B cell (primary cell): Measurements from ENCODE around the gene KCTD4. TPM values are rescaled to one million over a fixed set of nuclear protein-coding genes. Genes with fewer than 3 reads are reported as not detected.

ENCODE experiments used
- ATAC-seq: fragments of 200-7000 bp; cut with Tn5 transposase; one replicate; pipeline ENCODE4 v1.10.0; 2021; ENCODE audit warnings: low read depth, mild to moderate bottlenecking, moderate number of reproducible peaks, moderate library complexity
- CTCF ChIA-PET: fragments of 350-600 bp; sonication (Branson Sonifier 250); formaldehyde crosslinking; loops from one replicate; lab custom pipeline; 2021; ENCODE audit warnings: antibody characterized with exemption, inconsistent platforms; lab: Charles Lee
- POLR2A ChIA-PET: fragments of 350-600 bp; sonication (Branson Sonifier 250); formaldehyde crosslinking; loops from one replicate; lab custom pipeline; 2021; ENCODE audit warnings: antibody characterized with exemption; lab: Charles Lee
- DNase-seq: peaks from one replicate; pipeline ENCODE4 v3.0.0; 2013
- H2AFZ ChIP-seq: 2 replicates; pipeline ENCODE4 v1.6.1; 2012; ENCODE audit warnings: mild to moderate bottlenecking, low read depth, low read length; ENCODE audit not compliant: insufficient read depth, poor library complexity, severe bottlenecking
- H3K27ac ChIP-seq, 2 donors: 1 replicate in 1 of 2; 2 replicates in 1 of 2; pipeline ENCODE4 v1.5.1; 2012 to 2013; ENCODE audit warnings: low read length in 2 of 2, mild to moderate bottlenecking in 2 of 2, moderate library complexity in 1 of 2
- H3K27me3 ChIP-seq, 4 experiments: fragments of 200-600 bp in 1 of 4; sonication (generic) in 1 of 4; replicated peaks in 1 of 4; 1 replicate in 2 of 4; 2 replicates in 2 of 4; pipeline versions ENCODE4 v1.6.1 to v1.7.0; 2013 to 2016; ENCODE audit warnings: low read length in 3 of 4, mild to moderate bottlenecking in 2 of 4, mixed read lengths in 1 of 4, moderate library complexity in 1 of 4; ENCODE audit not compliant: insufficient read depth in 4 of 4, control insufficient read depth in 3 of 4; ENCODE audit errors: control extremely low read depth in 1 of 4
- H3K36me3 ChIP-seq, 2 experiments: replicated peaks in 1 of 2; 1 replicate in 1 of 2; 2 replicates in 1 of 2; pipeline versions ENCODE4 v1.6.1 to v1.7.1; 2013; ENCODE audit warnings: low read length in 1 of 2; ENCODE audit not compliant: insufficient read depth in 2 of 2, control insufficient read depth in 1 of 2; ENCODE audit errors: control extremely low read depth in 1 of 2, extremely low read depth in 1 of 2
- H3K4me1 ChIP-seq, 2 donors: fragments of 200-600 bp in 1 of 2; sonication (generic) in 1 of 2; 1 replicate in 1 of 2; 2 replicates in 1 of 2; pipeline versions ENCODE4 v1.5.1 to v1.6.1; 2013 to 2017; ENCODE audit warnings: low read length in 2 of 2; ENCODE audit not compliant: control insufficient read depth in 2 of 2, insufficient read depth in 2 of 2
- H3K4me2 ChIP-seq: replicated peaks from 2 replicates; pipeline ENCODE3; 2012; ENCODE audit warnings: mild to moderate bottlenecking, low read depth, low read length; ENCODE audit not compliant: poor library complexity, severe bottlenecking
- H3K4me3 ChIP-seq, 5 experiments: fragments of 200-600 bp in 1 of 5; sonication (generic) in 1 of 5; 1 replicate in 3 of 5; 2 replicates in 2 of 5; pipeline versions ENCODE4 v1.5.1 to v1.7.0; 2011 to 2016; ENCODE audit warnings: low read length in 4 of 5, mild to moderate bottlenecking in 4 of 5, low read depth in 2 of 5, control low read depth in 1 of 5, moderate library complexity in 1 of 5; ENCODE audit not compliant: insufficient read depth in 1 of 5; ENCODE audit errors: control extremely low read depth in 1 of 5, extremely low read depth in 1 of 5
- H3K79me2 ChIP-seq: fragments of 200-600 bp; sonication (generic); one replicate; pipeline ENCODE4 v1.6.0; 2016; ENCODE audit warnings: low read length; ENCODE audit not compliant: control insufficient read depth, insufficient read depth
- H3K9ac ChIP-seq: fragments of 200-600 bp; sonication (generic); 2 replicates; pipeline ENCODE4 v1.6.1; 2017; ENCODE audit warnings: mild to moderate bottlenecking, low read length, moderate library complexity
- H3K9me3 ChIP-seq, 3 donors: one replicate each; pipeline versions ENCODE4 v1.6.1 to v1.7.1; 2013; ENCODE audit warnings: low read length in 2 of 3; ENCODE audit not compliant: control insufficient read depth in 2 of 3, insufficient read depth in 1 of 3; ENCODE audit errors: control extremely low read depth in 1 of 3
- H4K20me1 ChIP-seq: 2 replicates; pipeline ENCODE4 v1.6.0; 2012; ENCODE audit warnings: mild to moderate bottlenecking, low read length; ENCODE audit not compliant: insufficient read depth, control insufficient read depth, poor library complexity, severe bottlenecking
- H3K27ac Mint-ChIP-seq: one replicate; pipeline ENCODE4 v1.8.0; 2021; ENCODE audit warnings: mixed read lengths
- H3K27me3 Mint-ChIP-seq: one replicate; pipeline ENCODE4 v1.8.0; 2021; ENCODE audit warnings: mixed read lengths
- H3K4me1 Mint-ChIP-seq: one replicate; pipeline ENCODE4 v1.8.0; 2021; ENCODE audit warnings: mixed read lengths
- H3K4me3 Mint-ChIP-seq: one replicate; pipeline ENCODE4 v1.8.0; 2021; ENCODE audit warnings: mixed read lengths
- H3K9me3 Mint-ChIP-seq: one replicate; pipeline ENCODE4 v1.8.0; 2022; ENCODE audit warnings: mixed read lengths; ENCODE audit not compliant: insufficient read depth
- CTCF ChIP-seq: fragments of 200-600 bp; IDR thresholded peaks from one replicate; pipeline ENCODE4 v1.8.0; 2022; ENCODE audit warnings: antibody characterized with exemption, mild to moderate bottlenecking
- EZH2 ChIP-seq: IDR thresholded peaks from 2 replicates; pipeline ENCODE4 v1.6.1; 2012; ENCODE audit warnings: borderline replicate concordance, low read depth, mild to moderate bottlenecking, moderate library complexity, low read length; ENCODE audit not compliant: insufficient read depth, poor library complexity, severe bottlenecking
- WGBS: methylation state at CpG from one replicate; pipeline ENCODE4 v1.1.5; 2013; ENCODE audit warnings: missing lambda C conversion rate; ENCODE audit not compliant: insufficient coverage; 5-methylcytosine and 5-hydroxymethylcytosine counted together
- intact Hi-C: fragments of 100-400 bp; cut with micrococcal nuclease; formaldehyde crosslinking; loops from one replicate; pipeline ENCODE4 v1.10.0; 2022
- polyA plus RNA-seq: library from polyadenylated mRNA; depleted of rRNA; stranded (reverse); fragments of >200 nt; gene quantifications from 2 replicates; pipeline ENCODE4 v1.2.3, GENCODE V29; 2012
- total RNA-seq, 2 donors: library from RNA; stranded (reverse); fragments of 120-200 nt in 1 of 2; gene quantifications; 1 replicate in 1 of 2; 2 replicates in 1 of 2; pipeline versions ENCODE4 v1.2.3 to v1.2.4, GENCODE V29; 2013 to 2022

Gene KCTD4
- total and polyA plus RNA-seq, 2 donors (not counting 1 experiment from before 2014, with no cell fraction given) = not detected

- no peak overlapping the region for H3K27ac Mint-ChIP-seq
- no peak overlapping the region for H3K4me2 ChIP-seq
- peaks cover 0 to 12% (median 3%) of the 10 kb centered on the region in 3 donors for H3K9me3 ChIP-seq
- peaks cover 8 to 31% of the 10 kb centered on the region in 2 experiments for H3K36me3 ChIP-seq
- peaks cover 0 to 3% of the 10 kb centered on the region in 2 donors for H3K4me1 ChIP-seq
- WGBS = no CpG with 5 or more reads among the region's 1 CpG
- POLR2A ChIA-PET = no interaction called here
- H3K79me2 ChIP-seq = peaks cover 3% of the 10 kb centered on the region
- no peaks in the 10 kb centered on the region for H3K27me3 ChIP-seq
- no peak overlapping the region for H3K4me3 ChIP-seq
- no peak for TF ChIP-seq CTCF
- no peak for TF ChIP-seq EZH2
- intact Hi-C loops = no loop called here
- peaks cover 4% of the 10 kb centered on the region for H3K4me1 Mint-ChIP-seq
- H3K9ac ChIP-seq = no peak overlapping the region
- CTCF ChIA-PET = interaction anchor here (0.7 kb wide), 1 partner anchor 118 kb away, joined by 3 read pairs; no protein-coding TSS in a partner anchor
- no peak for DNase-seq
- ATAC-seq = no peak
- H4K20me1 ChIP-seq = no peaks in the 10 kb centered on the region
- H3K27me3 Mint-ChIP-seq = no peaks in the 10 kb centered on the region
- H3K4me3 Mint-ChIP-seq = no peak overlapping the region
- peaks cover 2% of the 10 kb centered on the region for H3K9me3 Mint-ChIP-seq
- no peak overlapping the region for H3K27ac ChIP-seq
- no peak overlapping the region for H2AFZ ChIP-seq
Measured at GRCh38 chr13:45162194-45162593, 38.7 kb downstream of the KCTD4 start.

DNA sequence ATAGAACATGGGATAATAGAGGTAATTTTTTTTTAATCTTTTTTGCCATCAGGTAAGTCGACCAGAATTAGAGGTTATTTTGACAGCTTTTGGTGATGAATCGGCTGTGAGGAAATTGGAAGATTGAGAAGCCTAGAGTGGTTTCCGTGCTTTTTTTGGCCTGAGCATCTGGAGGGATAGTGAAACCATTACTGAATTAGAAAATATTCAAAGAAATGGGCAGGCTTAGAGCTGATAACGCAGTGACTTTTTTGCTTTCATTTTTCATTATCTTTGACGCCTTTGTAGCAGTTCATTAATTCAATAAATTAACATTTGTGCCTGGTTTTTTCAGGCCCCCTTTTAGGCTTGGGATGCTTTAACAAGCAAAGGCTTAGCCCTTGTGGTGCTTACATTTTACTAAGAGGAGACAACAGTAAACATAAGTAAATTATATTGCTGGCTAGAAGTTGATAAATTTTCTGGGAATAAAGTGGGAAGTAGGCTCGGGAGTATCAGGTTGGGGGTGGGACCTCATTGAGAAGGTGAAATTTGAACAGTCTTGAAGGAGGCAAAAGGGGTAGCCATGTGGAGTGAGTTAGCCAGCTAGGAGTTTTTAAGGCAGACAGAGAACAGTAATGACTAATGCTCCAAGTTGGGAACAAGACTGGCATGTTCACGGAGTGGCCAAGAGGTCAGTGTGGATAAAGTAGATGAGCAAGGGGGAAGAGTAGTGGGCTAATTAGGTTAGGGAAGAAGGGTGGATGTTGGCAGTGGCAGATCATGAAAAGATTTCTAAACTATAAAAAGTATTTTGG, 44.1 kb downstream of the KCTD4 start:
- Mint-ChIP-seq H3K27ac (no peak overlapping the region), H3K4me3 (no peak overlapping the region), H3K27me3 (no peaks in the 10 kb centered on the region), H3K9me3 (peaks cover 2% of the 10 kb centered on the region), H3K4me1 (peaks cover 6% of the 10 kb centered on the region)
- ChIA-PET POLR2A (no interaction called here), CTCF (no interaction called here)
- H3K9ac ChIP-seq = no peak overlapping the region
- no peak overlapping the region for H3K4me3 ChIP-seq
- H3K4me2 ChIP-seq = no peak overlapping the region
- intact Hi-C loops = no loop called here
- H3K9me3 ChIP-seq = peaks cover 0 to 5% (median 4%) of the 10 kb centered on the region in 3 donors
- H4K20me1 ChIP-seq = peaks cover 5% of the 10 kb centered on the region
- H3K4me1 ChIP-seq = no peaks in the 10 kb centered on the region
- no peak overlapping the region for H2AFZ ChIP-seq
- TF ChIP-seq CTCF (no peak), EZH2 (no peak)
- peaks cover 8% of the 10 kb centered on the region for H3K79me2 ChIP-seq
- H3K27ac ChIP-seq = no peak overlapping the region
- H3K36me3 ChIP-seq = peaks cover 14 to 39% of the 10 kb centered on the region in 2 experiments
- no peaks in the 10 kb centered on the region for H3K27me3 ChIP-seq
- DNase-seq (no peak), ATAC-seq (no peak)
- 98% methylated on average over 6 of the region's 7 CpGs for WGBS
